T-cell (primary cell): ENCODE results near the gene LATS2. TPM values are rescaled to one million over a fixed set of nuclear protein-coding genes. Genes with fewer than 3 reads are reported as not detected.

ENCODE experiments used
- ATAC-seq, 4 experiments: fragments of 200-7000 bp in 3 of 4; fragments of 150-1000 bp in 1 of 4; cut with Tn5 transposase; replicated peaks in 1 of 4; 1 replicate in 3 of 4; 2 replicates in 1 of 4; pipeline ENCODE4 v1.10.0; 2021; ENCODE audit warnings: moderate library complexity in 3 of 4, mild to moderate bottlenecking in 2 of 4, moderate number of reproducible peaks in 1 of 4
- CTCF ChIA-PET, 2 donors: fragments of 300-600 bp; sonication (Branson Sonifier 250); formaldehyde crosslinking; loops; one replicate each; lab custom pipeline; 2022; ENCODE audit warnings: antibody characterized with exemption in 2 of 2; lab: Charles Lee
- POLR2A ChIA-PET, 2 donors: fragments of 300-600 bp; sonication (Branson Sonifier 250); formaldehyde crosslinking; loops; one replicate each; lab custom pipeline; 2022; ENCODE audit warnings: antibody characterized with exemption in 2 of 2; lab: Charles Lee
- DNase-seq, 35 experiments: peaks; one replicate each; pipeline versions ENCODE4 v3.0.0 to v3.0.0-alpha.2; 2013 to 2023
- H3K27ac ChIP-seq: one replicate; pipeline ENCODE4 v1.5.1; 2013; ENCODE audit warnings: low read length
- H3K27me3 ChIP-seq, 2 experiments: replicated peaks in 1 of 2; 1 replicate in 1 of 2; 2 replicates in 1 of 2; pipeline versions ENCODE4 v1.6.1 to v1.7.0; 2013; ENCODE audit warnings: low read length in 1 of 2, mixed read lengths in 1 of 2; ENCODE audit not compliant: control insufficient read depth in 2 of 2, insufficient read depth in 2 of 2; ENCODE audit errors: extremely low read depth in 1 of 2
- H3K36me3 ChIP-seq, 2 donors: 1 replicate in 1 of 2; 2 replicates in 1 of 2; pipeline versions ENCODE4 v1.6.1 to v1.7.0; 2013; ENCODE audit warnings: low read length in 1 of 2; ENCODE audit not compliant: control insufficient read depth in 2 of 2, insufficient read depth in 1 of 2; ENCODE audit errors: extremely low read depth in 1 of 2
- H3K4me1 ChIP-seq, 2 experiments: 1 replicate in 1 of 2; 2 replicates in 1 of 2; pipeline versions ENCODE4 v1.6.1 to v1.7.0; 2013; ENCODE audit warnings: low read length in 2 of 2, mixed read lengths in 1 of 2; ENCODE audit not compliant: insufficient read depth in 2 of 2, control insufficient read depth in 1 of 2; ENCODE audit errors: extremely low read depth in 1 of 2
- H3K4me3 ChIP-seq, 2 donors: 1 replicate in 1 of 2; 2 replicates in 1 of 2; pipeline versions ENCODE4 v1.5.1 to v1.7.0; 2013; ENCODE audit warnings: mild to moderate bottlenecking in 2 of 2, low read length in 1 of 2, moderate library complexity in 1 of 2; ENCODE audit not compliant: control insufficient read depth in 1 of 2; ENCODE audit errors: extremely low read depth in 1 of 2
- H3K9me3 ChIP-seq: 2 replicates; pipeline ENCODE4 v1.7.0; 2013
- H3K27ac Mint-ChIP-seq, 2 donors: one replicate each; pipeline ENCODE4 v1.8.0; 2020 to 2021; ENCODE audit warnings: mild to moderate bottlenecking in 2 of 2, mixed read lengths in 2 of 2
- H3K27me3 Mint-ChIP-seq, 2 donors: one replicate each; pipeline ENCODE4 v1.8.0; 2021 to 2022; ENCODE audit warnings: mixed read lengths in 2 of 2
- H3K36me3 Mint-ChIP-seq: one replicate; pipeline ENCODE4 v1.8.0; 2021; ENCODE audit warnings: mixed read lengths
- H3K4me1 Mint-ChIP-seq, 3 donors: one replicate each; pipeline ENCODE4 v1.8.0; 2020 to 2022; ENCODE audit warnings: mixed read lengths in 3 of 3, mild to moderate bottlenecking in 1 of 3
- H3K4me3 Mint-ChIP-seq, 3 donors: one replicate each; pipeline ENCODE4 v1.8.0; 2020 to 2022; ENCODE audit warnings: mild to moderate bottlenecking in 3 of 3, mixed read lengths in 3 of 3, moderate library complexity in 3 of 3
- H3K9me3 Mint-ChIP-seq, 3 donors: one replicate each; pipeline ENCODE4 v1.8.0; 2020 to 2022; ENCODE audit warnings: mixed read lengths in 3 of 3
- whole genome bisulfite sequencing: methylation state at CpG from one replicate; pipeline ENCODE4 v1.1.5; 2013; ENCODE audit warnings: missing lambda C conversion rate; ENCODE audit not compliant: insufficient coverage; 5-methylcytosine and 5-hydroxymethylcytosine counted together
- total RNA-seq, 35 experiments: library from RNA in 6 of 35; stranded (reverse) in 6 of 35; fragments of 120-200 nt in 1 of 35; gene quantifications; one replicate each; pipeline versions ENCODE4 v1.2.1 to v1.2.4 and lab custom pipeline; 2013 to 2026

LATS2 gene
- total RNA-seq, 5 donors from 2014 or later (not counting 1 experiment from before 2014, with no cell fraction given), result 0.88 to 4.2 (median 2.7) TPM

GRCh38 chr13:21012841-21013681 lies 48.3 kb downstream of the LATS2 start:
- 50% methylated on average over 1 of the region's 5 CpGs for WGBS
- H3K27ac Mint-ChIP-seq, result no peak overlapping the region
- ChIA-PET POLR2A (interaction anchor here in 1 of 2 donors (0.6 kb wide), 2 partner anchors 164 to 369 kb away, joined by 3 read pairs; no protein-coding TSS in a partner anchor), CTCF (interaction anchor here in 1 of 2 donors (1.0 kb wide), 1 partner anchor 17 kb away, joined by 5 read pairs; no protein-coding TSS in a partner anchor)
- H3K9me3 Mint-ChIP-seq, result no peaks in the 10 kb centered on the region
- H3K36me3 ChIP-seq, result no peaks in the 10 kb centered on the region
- no peak overlapping the region for H3K27ac ChIP-seq
- no peak overlapping the region for H3K4me3 ChIP-seq
- H3K36me3 Mint-ChIP-seq, result no peaks in the 10 kb centered on the region
- peaks cover 5 to 29% (median 29%) of the 10 kb centered on the region in 3 donors for H3K4me1 Mint-ChIP-seq
- no peaks in the 10 kb centered on the region for H3K27me3 Mint-ChIP-seq
- no peaks in the 10 kb centered on the region for H3K9me3 ChIP-seq
- H3K4me1 ChIP-seq, result peaks cover 0 to 3% of the 10 kb centered on the region in 2 experiments
- ATAC-seq, result no peak
- DNase-seq, result no peak
- H3K27me3 ChIP-seq, result no peaks in the 10 kb centered on the region
- H3K4me3 Mint-ChIP-seq, result no peak overlapping the region

DNA sequence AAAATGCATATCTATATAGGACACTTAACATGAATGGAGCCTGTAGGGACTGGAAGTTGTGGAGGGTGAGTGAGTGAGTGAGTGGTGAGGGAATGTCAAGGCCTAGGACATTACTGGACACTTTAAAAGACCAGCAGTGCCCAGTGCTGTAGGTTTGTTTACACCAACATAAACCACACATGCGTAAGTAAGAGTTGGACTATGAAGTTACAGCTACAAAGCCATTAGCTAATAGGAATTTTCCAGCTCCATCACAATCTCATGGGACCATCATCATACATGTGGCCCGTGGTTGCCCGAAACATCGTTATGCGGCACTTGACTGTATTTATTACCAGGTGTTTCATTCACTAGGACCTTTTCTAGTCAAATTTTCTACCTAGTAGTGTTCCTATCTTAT lies 49.2 kb downstream of the LATS2 start:
- H3K4me1 Mint-ChIP-seq, result peaks cover 5 to 25% (median 20%) of the 10 kb centered on the region in 3 donors
- Histone ChIP-seq H3K36me3 (no peaks in the 10 kb centered on the region), H3K9me3 (no peaks in the 10 kb centered on the region), H3K4me1 (no peaks in the 10 kb centered on the region), H3K27ac (no peak overlapping the region), H3K4me3 (no peak overlapping the region), H3K27me3 (no peaks in the 10 kb centered on the region)
- DNase-seq, result no peak
- no peaks in the 10 kb centered on the region for H3K9me3 Mint-ChIP-seq
- no peak overlapping the region for H3K4me3 Mint-ChIP-seq
- CTCF ChIA-PET, result interaction anchor here in 1 of 2 donors (1.0 kb wide), 1 partner anchor 16 kb away, joined by 5 read pairs; no protein-coding TSS in a partner anchor
- no peak for ATAC-seq
- POLR2A ChIA-PET, result interaction anchor here in 1 of 2 donors (0.6 kb wide), 1 partner anchor 370 kb away, joined by 3 read pairs; no protein-coding TSS in a partner anchor
- no peak overlapping the region for H3K27ac Mint-ChIP-seq
- no peaks in the 10 kb centered on the region for H3K27me3 Mint-ChIP-seq
- no CpG with 5 or more reads among the region's 5 CpGs for WGBS
- no peaks in the 10 kb centered on the region for H3K36me3 Mint-ChIP-seq

DNA sequence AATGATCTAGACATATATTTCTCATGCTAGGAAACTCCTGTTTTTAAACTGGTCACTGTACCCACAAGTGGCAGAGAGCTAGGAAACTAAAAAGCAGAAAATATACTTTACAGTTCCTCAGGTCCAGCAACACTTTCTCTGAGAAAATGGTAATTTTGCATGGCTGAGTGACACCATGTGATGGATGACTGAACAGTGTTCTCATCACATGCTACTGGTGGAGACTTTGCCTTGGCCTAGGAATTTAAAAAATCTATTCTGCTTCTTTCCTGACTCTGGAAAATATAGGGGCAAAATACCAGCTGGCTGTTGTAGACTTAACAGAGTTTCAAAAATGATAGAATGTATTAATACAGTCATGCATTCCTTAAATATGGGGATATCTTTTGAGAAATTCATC lies 50.0 kb downstream of the LATS2 start:
- CTCF ChIA-PET, result no interaction called here

DNA sequence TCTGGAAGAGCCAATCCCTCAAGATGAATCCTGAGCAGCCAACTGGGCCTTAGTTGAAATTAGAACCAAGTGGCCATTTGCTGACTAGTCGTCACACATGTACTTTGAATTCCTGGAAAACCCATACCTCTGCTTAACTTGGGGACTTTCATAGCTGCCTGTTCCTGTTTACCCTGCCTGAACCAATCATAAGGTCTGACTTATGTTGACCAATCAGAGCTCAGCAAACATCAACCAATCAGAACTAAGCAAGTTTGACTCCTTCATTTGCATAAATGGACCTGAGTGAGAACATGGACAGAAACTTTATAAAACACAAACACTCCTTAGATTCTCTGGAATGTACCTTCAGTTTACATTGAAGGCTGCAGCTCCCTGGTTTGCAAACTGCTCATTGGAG lies 50.8 kb downstream of the LATS2 start:
- Histone ChIP-seq H3K36me3 (no peaks in the 10 kb centered on the region), H3K9me3 (no peaks in the 10 kb centered on the region), H3K27me3 (no peaks in the 10 kb centered on the region), H3K27ac (no peak overlapping the region), H3K4me1 (no peaks in the 10 kb centered on the region), H3K4me3 (no peak overlapping the region)
- no peaks in the 10 kb centered on the region for H3K9me3 Mint-ChIP-seq
- H3K4me1 Mint-ChIP-seq, result peaks cover 5 to 16% (median 11%) of the 10 kb centered on the region in 3 donors
- no peak overlapping the region for H3K27ac Mint-ChIP-seq
- ATAC-seq (no peak), DNase-seq (no peak)
- H3K36me3 Mint-ChIP-seq, result no peaks in the 10 kb centered on the region
- WGBS, result 20% methylated on average over 1 of the region's 1 CpG
- no peaks in the 10 kb centered on the region for H3K27me3 Mint-ChIP-seq
- CTCF ChIA-PET, result no interaction called here
- no peak overlapping the region for H3K4me3 Mint-ChIP-seq
- POLR2A ChIA-PET, result no interaction called here

More for the DNA sequence above, 50.0 kb downstream of the LATS2 start:
- peaks cover 5 to 16% (median 12%) of the 10 kb centered on the region in 3 donors for H3K4me1 Mint-ChIP-seq
- no peaks in the 10 kb centered on the region for H3K36me3 ChIP-seq
- no peak overlapping the region for H3K4me3 Mint-ChIP-seq
- no peaks in the 10 kb centered on the region for H3K27me3 ChIP-seq
- no peak overlapping the region for H3K4me3 ChIP-seq
- POLR2A ChIA-PET, result no interaction called here
- no peak overlapping the region for H3K27ac Mint-ChIP-seq
- no peak overlapping the region for H3K27ac ChIP-seq
- no peak for ATAC-seq
- H3K4me1 ChIP-seq, result no peaks in the 10 kb centered on the region
- no peak for DNase-seq
- H3K36me3 Mint-ChIP-seq, result no peaks in the 10 kb centered on the region
- H3K27me3 Mint-ChIP-seq, result no peaks in the 10 kb centered on the region
- no peaks in the 10 kb centered on the region for H3K9me3 ChIP-seq
- H3K9me3 Mint-ChIP-seq, result no peaks in the 10 kb centered on the region

DNA sequence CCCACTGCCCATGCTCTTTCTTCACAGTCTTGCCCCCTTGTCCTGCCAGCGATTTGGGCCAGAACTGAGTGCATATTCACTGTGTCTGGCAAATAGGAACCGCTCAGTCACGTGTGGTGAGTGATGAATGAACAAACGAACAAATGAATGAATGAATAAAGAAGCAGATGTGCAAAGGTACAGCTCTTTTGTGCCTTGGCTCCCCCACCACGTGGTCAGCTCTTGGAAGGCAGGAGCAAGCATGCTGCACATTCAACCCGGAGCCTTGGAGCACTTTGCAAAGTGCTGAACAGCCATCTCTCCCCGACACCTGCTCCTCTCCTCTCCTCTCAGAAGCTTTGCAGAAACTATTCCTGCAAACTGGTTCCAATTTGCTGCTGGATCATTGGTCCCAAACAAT lies 52.4 kb downstream of the LATS2 start:
- H3K9me3 Mint-ChIP-seq, result no peaks in the 10 kb centered on the region
- WGBS, result 77% methylated on average over 6 of the region's 7 CpGs
- ChIA-PET POLR2A (no interaction called here), CTCF (no interaction called here)
- H3K27ac Mint-ChIP-seq, result no peak overlapping the region
- DNase-seq (no peak), ATAC-seq (no peak)
- Histone ChIP-seq H3K36me3 (no peaks in the 10 kb centered on the region), H3K9me3 (no peaks in the 10 kb centered on the region), H3K4me3 (no peak overlapping the region), H3K27ac (no peak overlapping the region), H3K4me1 (no peaks in the 10 kb centered on the region), H3K27me3 (no peaks in the 10 kb centered on the region)
- no peaks in the 10 kb centered on the region for H3K36me3 Mint-ChIP-seq
- no peak overlapping the region for H3K4me3 Mint-ChIP-seq
- peaks cover 5 to 16% (median 11%) of the 10 kb centered on the region in 3 donors for H3K4me1 Mint-ChIP-seq
- H3K27me3 Mint-ChIP-seq, result no peaks in the 10 kb centered on the region

DNA sequence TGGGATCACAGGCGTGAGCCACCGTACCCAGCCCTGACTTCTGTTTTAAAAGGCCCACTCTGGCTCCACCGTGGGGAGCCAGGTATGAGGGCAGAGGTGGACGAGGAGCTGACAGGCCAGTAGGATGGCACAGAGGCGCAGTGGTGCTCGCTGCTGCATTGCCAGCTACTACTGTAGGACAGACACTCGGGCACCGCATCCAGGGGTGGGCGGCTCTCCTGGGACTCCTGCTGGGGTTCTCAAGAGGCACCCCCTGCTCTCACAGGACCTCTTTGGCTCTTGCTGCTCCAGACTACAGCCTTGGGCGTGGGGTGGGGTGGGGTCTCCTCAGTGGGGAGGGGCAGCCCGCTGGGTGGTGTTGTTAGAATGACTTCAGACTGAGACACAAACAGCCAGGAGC lies 53.4 kb downstream of the LATS2 start:
- peaks cover 0 to 2% of the 10 kb centered on the region in 2 experiments for H3K27me3 ChIP-seq
- ChIA-PET POLR2A (no interaction called here), CTCF (no interaction called here)
- no peak overlapping the region for H3K27ac Mint-ChIP-seq
- no peaks in the 10 kb centered on the region for H3K4me1 ChIP-seq
- no peak overlapping the region for H3K27ac ChIP-seq
- H3K36me3 Mint-ChIP-seq, result no peaks in the 10 kb centered on the region
- no peak overlapping the region for H3K4me3 Mint-ChIP-seq
- H3K9me3 ChIP-seq, result no peaks in the 10 kb centered on the region
- no peak overlapping the region for H3K4me3 ChIP-seq
- DNase-seq (no peak), ATAC-seq (no peak)
- H3K27me3 Mint-ChIP-seq, result no peaks in the 10 kb centered on the region
- H3K9me3 Mint-ChIP-seq, result no peaks in the 10 kb centered on the region
- peaks cover 5 to 16% (median 11%) of the 10 kb centered on the region in 3 donors for H3K4me1 Mint-ChIP-seq
- no peaks in the 10 kb centered on the region for H3K36me3 ChIP-seq
- 94% methylated on average over 9 of the region's 11 CpGs for WGBS
